ENCODE measurements around the gene MDH2. TPM values are rescaled to one million over a fixed set of nuclear protein-coding genes. Genes with fewer than 3 reads are reported as not detected.

The MDH2 gene
- total and polyA plus RNA-seq, 10 of the 15 experiments (the other 5 are each of a cell fraction or from before 2014, with no cell fraction given): 106 to 530 (median 202) TPM

DNA sequence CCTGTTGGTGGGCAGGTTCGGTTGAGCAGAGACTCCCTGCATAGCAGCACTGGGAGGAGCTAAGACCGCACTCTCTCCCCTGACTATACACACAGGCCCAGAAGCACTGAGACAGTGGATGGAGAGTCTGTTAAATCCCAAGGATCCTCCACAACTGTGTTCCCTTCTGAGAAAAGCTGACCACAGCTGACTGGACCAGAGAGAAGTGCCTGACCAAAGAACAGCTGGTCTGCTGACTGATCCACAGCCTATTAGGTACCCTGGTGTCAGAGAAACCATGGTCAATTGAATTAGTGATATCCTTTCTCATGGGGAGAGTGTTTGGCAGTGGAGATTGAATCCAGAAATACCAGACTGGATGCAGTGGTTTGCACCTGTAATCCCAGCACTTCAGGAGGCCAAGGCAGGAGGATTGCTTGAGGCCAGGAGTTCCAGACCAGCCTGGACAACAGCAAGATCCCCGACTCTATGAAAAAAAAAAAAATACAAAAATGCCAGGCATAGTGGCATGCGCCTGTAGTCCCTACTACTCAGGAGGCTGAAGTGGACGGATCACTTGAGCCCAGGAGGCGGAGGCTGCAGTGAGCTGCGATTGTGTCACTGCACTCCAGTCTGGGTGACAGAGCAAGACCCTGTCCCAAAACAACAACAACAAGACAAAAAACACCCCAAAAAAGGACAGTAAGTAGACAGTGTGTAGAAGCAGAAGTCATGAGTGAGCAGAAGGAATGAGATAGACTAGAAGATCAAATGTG lies 25.7 kb upstream of the MDH2 start:
- intact Hi-C loops (cut with micrococcal nuclease; ENCODE audit: unreplicated experiment): loop anchor here (5.0 kb wide), 1 partner anchor 105 kb away; the partner anchor contains the start of gene POR
- H4K20me1 ChIP-seq (ENCODE audit: control insufficient read depth, insufficient read depth): no peaks in the 10 kb centered on the region
- no peak overlapping the region for H3K27ac ChIP-seq (ENCODE audit: control insufficient read depth, insufficient read depth)
- SMC1A ChIA-PET (ENCODE audit: uncharacterized antibody, unreplicated experiment): interaction anchor here (2.5 kb wide), 2 partner anchors 152 to 157 kb away, joined by 9 to 31 read pairs; no protein-coding TSS in a partner anchor
- no TSS peak for BruUV-seq (replicated peaks)
- H3K79me2 ChIP-seq (ENCODE audit: control insufficient read depth, insufficient read depth, low read length): no peaks in the 10 kb centered on the region
- in situ Hi-C loops (cut with MboI): loop anchor here (5.0 kb wide), 1 partner anchor 155 kb away; no protein-coding TSS in a partner anchor
- TF ChIP-seq KLF5 (IDR thresholded peaks at IDR 0.05; ENCODE audit: partially characterized antibody) (no peak), ZBTB4 (CRISPR knock-in tag; IDR thresholded peaks at IDR 0.05) (no peak)
- no peaks in the 10 kb centered on the region for H3K9me3 ChIP-seq (replicated peaks; ENCODE audit: control insufficient read depth, insufficient read depth, low read length)
- no peak for DNase-seq (ENCODE audit: low read depth, low spot score)
- FAIRE-seq: no peak
- peaks cover 10% of the 10 kb centered on the region; the same call in 1 of the 2 replicates for H3K4me1 ChIP-seq (ENCODE audit: control insufficient read depth, insufficient read depth, low read length)
- H3K4me2 ChIP-seq (ENCODE audit: control insufficient read depth, insufficient read depth): no peak overlapping the region
- H3K36me3 ChIP-seq (ENCODE audit: control insufficient read depth in 2 of 2, insufficient read depth in 2 of 2, low read length in 1 of 2): peaks cover 0 to 7% of the 10 kb centered on the region in 2 experiments; a peak in 2 of 4 replicates
- WGBS (ENCODE audit: insufficient coverage, insufficient replicate concordance, low lambda C conversion rate, missing lambda C conversion rate): 89% methylated on average over 7 of the region's 7 CpGs
- no peaks in the 10 kb centered on the region for H3K27me3 ChIP-seq (replicated peaks in 1 of 2; ENCODE audit: control insufficient read depth in 2 of 2, insufficient read depth in 2 of 2, low read length in 1 of 2)
- RAD21 ChIA-PET (ENCODE audit: unreplicated experiment): interaction anchor here (3.9 to 6.4 kb wide), 2 partner anchors 13 to 157 kb away, joined by 21 to 115 read pairs; no protein-coding TSS in a partner anchor
- POLR2A ChIA-PET: interaction anchor here (1.3 kb wide), 1 partner anchor 12 kb away, joined by 5 read pairs; no protein-coding TSS in a partner anchor
- H3K9ac ChIP-seq (ENCODE audit: control insufficient read depth, insufficient read depth, low read length): no peak overlapping the region
- CTCF ChIA-PET: interaction anchor here (1.0 to 7.7 kb wide), 2 partner anchors 154 to 160 kb away, joined by 3 to 247 read pairs; no protein-coding TSS in a partner anchor
- ATAC-seq: no peak
- no peak overlapping the region for H2AFZ ChIP-seq (ENCODE audit: control insufficient read depth, low read depth, low read length)
- H3K4me3 ChIP-seq: no peak overlapping the region
